Left ventricle myocardium inferior (tissue), 1 donor: Measurements from ENCODE around the gene ATG5. TPM values are rescaled to one million over a fixed set of nuclear protein-coding genes. Genes with fewer than 3 reads are reported as not detected.

Experiments used
- DNase-seq: peaks from one replicate; pipeline ENCODE4 v3.0.0-alpha.2; 2020
- H3K27ac ChIP-seq: fragments of 200-600 bp; replicated peaks from 2 replicates; pipeline ENCODE4 v1.8.0; 2021
- H3K27me3 ChIP-seq: fragments of 200-600 bp; 2 replicates; pipeline ENCODE4 v1.8.0; 2021; ENCODE audit warnings: low read depth
- H3K36me3 ChIP-seq: fragments of 200-600 bp; 2 replicates; pipeline ENCODE4 v1.8.0; 2021
- H3K4me1 ChIP-seq: fragments of 200-600 bp; 2 replicates; pipeline ENCODE4 v1.8.0; 2021
- H3K4me3 ChIP-seq: fragments of 200-600 bp; 2 replicates; pipeline ENCODE4 v1.8.0; 2021; ENCODE audit warnings: mild to moderate bottlenecking, moderate library complexity
- H3K9me3 ChIP-seq: fragments of 200-600 bp; replicated peaks from 2 replicates; pipeline ENCODE4 v1.8.0; 2021
- CTCF ChIP-seq: fragments of 200-600 bp; IDR thresholded peaks from 2 replicates; pipeline ENCODE4 v1.8.0; 2021; ENCODE audit warnings: antibody characterized with exemption, mild to moderate bottlenecking, borderline replicate concordance
- intact Hi-C: fragments of 100-400 bp; cut with micrococcal nuclease; formaldehyde crosslinking; loops from one replicate; pipeline ENCODE4 v1.11.0; 2022
- total RNA-seq: library from RNA; stranded (reverse); fragmentation: NEBNext Ultra II Directional; extraction: Animal tissue kit (Norgen Biotek cat#: 25700); gene quantifications from one replicate; pipeline ENCODE4 v1.2.1, GENCODE V29; 2021
- donor health status: DM: no; HTN: yes; CAD: no; lungs with severe emphysema.

ATG5 gene
- total RNA-seq, 1 donor from 2014 or later: 18.0 TPM

GRCh38 chr6:106160189-106160588, 165.4 kb downstream of the ATG5 start:
- Histone ChIP-seq H3K9me3 (no peaks in the 10 kb centered on the region), H3K4me1 (no peaks in the 10 kb centered on the region), H3K27ac (no peak overlapping the region), H3K36me3 (no peaks in the 10 kb centered on the region), H3K4me3 (no peak overlapping the region), H3K27me3 (peaks cover 20% of the 10 kb centered on the region)
- no peak for DNase-seq
- intact Hi-C loops: no loop called here
- no peak for TF ChIP-seq CTCF

GRCh38 chr6:106159531-106159940, 166.0 kb downstream of the ATG5 start:
- no peak for DNase-seq
- H3K27me3 ChIP-seq: peaks cover 20% of the 10 kb centered on the region
- H3K4me3 ChIP-seq: no peak overlapping the region
- no peaks in the 10 kb centered on the region for H3K9me3 ChIP-seq
- no peak overlapping the region for H3K27ac ChIP-seq
- H3K4me1 ChIP-seq: no peaks in the 10 kb centered on the region
- no peak for TF ChIP-seq CTCF
- intact Hi-C loops: no loop called here
- no peaks in the 10 kb centered on the region for H3K36me3 ChIP-seq

GRCh38 chr6:106158816-106159215, 166.7 kb downstream of the ATG5 start:
- H3K9me3 ChIP-seq: no peaks in the 10 kb centered on the region
- no peak for DNase-seq
- no peak overlapping the region for H3K27ac ChIP-seq
- intact Hi-C loops: no loop called here
- H3K4me1 ChIP-seq: no peaks in the 10 kb centered on the region
- no peak for TF ChIP-seq CTCF
- peaks cover 20% of the 10 kb centered on the region for H3K27me3 ChIP-seq
- no peak overlapping the region for H3K4me3 ChIP-seq
- no peaks in the 10 kb centered on the region for H3K36me3 ChIP-seq

- Histone ChIP-seq H3K9me3 (no peaks in the 10 kb centered on the region), H3K4me3 (no peak overlapping the region), H3K4me1 (no peaks in the 10 kb centered on the region), H3K27me3 (peaks cover 20% of the 10 kb centered on the region), H3K36me3 (no peaks in the 10 kb centered on the region), H3K27ac (no peak overlapping the region)
- DNase-seq: no peak
- intact Hi-C loops: no loop called here
- TF ChIP-seq CTCF: no peak
Observed at GRCh38 chr6:106156863-106157262, 168.7 kb downstream of the ATG5 start.

GRCh38 chr6:106156413-106156812, 169.1 kb downstream of the ATG5 start:
- intact Hi-C loops: no loop called here
- H3K27ac ChIP-seq: no peak overlapping the region

More at GRCh38 chr6:106156413-106156812, 169.1 kb downstream of the ATG5 start:
- DNase-seq: no peak
- peaks cover 20% of the 10 kb centered on the region for H3K27me3 ChIP-seq
- TF ChIP-seq CTCF: no peak
- no peaks in the 10 kb centered on the region for H3K36me3 ChIP-seq
- no peaks in the 10 kb centered on the region for H3K9me3 ChIP-seq
- H3K4me1 ChIP-seq: no peaks in the 10 kb centered on the region
- H3K4me3 ChIP-seq: no peak overlapping the region
